ENCODE results near the gene SUB1. TPM values are rescaled to one million over a fixed set of nuclear protein-coding genes. Genes with fewer than 3 reads are reported as not detected.
A peak's percentile ranks its signal among the peaks of the same experiment; 100 is the strongest.
"Not testable (repeated sequence)": the region's sequence is repeated elsewhere in the genome, so short reads cannot be mapped to it uniquely, and the experiment has no call there.

Gene SUB1
- total RNA-seq, 1 donor from 2014 or later: 228 TPM

DNA sequence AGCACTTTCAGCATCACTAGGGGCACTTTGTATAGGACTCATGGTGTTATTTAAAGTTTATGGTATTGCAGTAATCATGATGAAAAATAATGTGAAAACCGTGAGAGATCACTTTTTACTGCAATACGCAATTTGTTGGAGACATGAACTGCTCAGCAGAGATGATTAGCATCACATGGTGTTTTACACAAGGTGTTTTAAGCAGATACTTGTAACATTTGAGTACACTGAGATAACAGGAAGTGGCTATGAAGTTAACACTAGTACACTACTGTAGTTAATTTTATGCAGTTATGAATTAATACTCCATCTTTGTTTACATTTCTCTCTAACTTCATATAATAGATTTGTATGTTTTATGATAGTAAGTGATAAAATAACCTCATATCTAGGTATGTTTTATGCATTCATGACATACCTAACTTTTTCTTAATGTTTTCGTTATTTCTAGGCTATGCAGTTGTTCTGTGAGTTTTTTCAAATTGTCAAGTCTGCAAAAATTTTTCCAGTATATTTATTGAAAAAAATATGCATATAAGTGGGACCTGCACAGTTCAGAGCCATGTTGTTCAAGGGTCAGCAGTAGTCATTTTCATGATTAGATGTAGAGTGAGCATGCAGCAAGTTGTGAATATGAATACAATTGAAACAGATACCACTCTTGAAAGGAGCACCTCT is 13.0 kb downstream of the SUB1 start:
- DNase-seq (ENCODE audit: extremely low read depth, low read depth, low spot score): no peak

DNA sequence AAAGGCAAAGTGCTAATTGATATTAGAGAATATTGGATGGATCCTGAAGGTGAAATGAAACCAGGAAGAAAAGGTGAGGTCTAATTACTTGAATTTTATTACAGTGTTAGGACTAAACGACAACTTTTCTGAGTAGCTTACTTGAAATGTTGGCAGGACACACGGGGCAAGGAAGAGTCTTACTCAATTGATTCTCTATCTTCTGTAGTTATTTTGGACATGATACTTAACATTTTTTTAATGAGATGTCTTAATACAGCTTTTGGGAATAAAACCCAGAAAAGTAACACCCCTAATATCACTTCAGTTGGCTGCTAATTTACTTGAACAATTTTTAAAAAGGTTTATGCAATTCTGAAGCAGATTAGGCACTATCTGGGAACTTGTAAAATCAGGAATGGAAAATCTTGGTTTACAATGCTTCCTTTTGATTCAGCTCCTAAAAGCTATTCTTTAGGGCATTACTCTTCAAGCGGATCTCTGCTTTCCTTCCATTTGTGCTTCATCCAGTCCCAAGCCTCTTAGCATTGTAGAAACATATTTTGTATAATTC is 13.7 kb downstream of the SUB1 start:
- DNase-seq (ENCODE audit: extremely low read depth, low read depth, low spot score): no peak

DNA sequence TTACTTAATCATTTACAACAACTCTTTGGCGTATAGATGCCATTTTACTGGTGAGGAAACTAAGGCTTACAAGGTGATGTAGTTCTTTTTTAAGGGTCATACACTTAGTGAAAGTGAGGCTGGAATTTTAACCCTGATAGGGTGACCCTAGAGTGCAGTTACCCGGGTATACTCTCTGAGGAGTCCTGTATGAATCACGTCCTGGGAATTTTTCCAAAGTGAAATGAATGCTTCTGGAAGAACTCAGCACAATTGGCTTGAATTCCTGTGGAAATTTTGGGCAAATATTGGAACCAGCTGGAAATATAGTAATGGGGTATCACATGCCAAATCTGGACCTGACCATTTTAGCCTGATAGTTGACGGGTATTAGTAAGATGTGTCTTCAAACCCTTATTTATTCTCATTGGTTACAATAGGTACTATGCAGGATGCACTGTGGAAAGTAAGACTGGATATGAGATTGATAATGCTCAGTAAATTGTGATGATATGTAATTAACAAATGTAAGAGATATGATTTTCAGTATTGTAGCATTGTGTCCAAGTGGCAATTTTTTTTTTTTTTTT is 14.8 kb downstream of the SUB1 start:
- DNase-seq (ENCODE audit: extremely low read depth, low read depth, low spot score): peak; percentile 57

DNA sequence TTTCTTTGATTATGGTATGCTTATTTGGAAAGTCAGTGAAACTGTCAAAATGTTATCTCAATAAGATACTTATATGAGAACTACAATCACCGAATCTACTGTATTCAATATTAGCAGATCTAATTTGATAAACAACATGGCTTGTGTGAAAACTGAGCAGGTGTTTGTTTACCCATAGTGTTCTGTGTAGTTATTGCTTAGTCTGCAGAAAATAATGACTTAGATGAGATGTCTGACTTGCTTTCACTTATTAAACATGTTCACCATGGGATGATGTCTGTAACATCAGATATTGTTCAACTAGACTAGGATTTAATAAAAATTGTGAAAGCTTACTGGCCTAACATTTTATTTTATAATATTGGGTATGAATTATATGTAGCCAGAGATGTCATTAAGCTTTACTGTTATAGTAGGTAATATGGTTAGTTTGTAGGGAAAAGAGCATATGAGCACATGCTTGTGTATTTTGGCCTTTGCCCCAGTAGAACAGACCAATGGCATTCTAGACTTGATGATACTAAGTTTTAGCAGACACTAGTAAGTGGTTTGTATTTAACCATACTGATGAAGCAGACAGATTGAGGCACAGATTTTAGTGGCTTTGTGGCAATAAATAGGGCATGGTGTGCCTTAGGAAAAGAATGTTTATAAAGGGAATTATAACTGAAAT is 16.4 kb downstream of the SUB1 start:
- no peak for DNase-seq (ENCODE audit: extremely low read depth, low read depth, low spot score)

DNA sequence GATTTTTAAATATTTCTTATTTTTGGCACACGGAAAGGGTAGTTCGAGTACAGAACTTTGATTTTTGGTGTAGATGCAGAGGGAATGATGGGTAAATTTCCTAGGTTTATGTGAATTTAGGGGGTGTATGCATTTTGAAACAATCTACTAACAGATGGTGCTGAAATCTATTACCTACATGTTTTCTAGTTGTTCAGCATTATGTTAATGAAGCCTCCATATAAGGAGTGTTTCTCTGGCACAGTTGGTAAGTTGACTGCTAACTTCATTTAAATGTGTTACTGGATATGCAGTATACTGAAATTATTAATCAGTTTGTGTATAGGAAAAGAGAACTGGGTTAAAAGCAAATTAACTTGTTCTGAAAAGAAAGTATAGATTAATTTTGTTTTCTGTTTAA is 17.5 kb downstream of the SUB1 start:
- DNase-seq (ENCODE audit: extremely low read depth, low read depth, low spot score): no peak

GRCh38 chr5:32604800-32605765 is 19.7 kb downstream of the SUB1 start:
- no peak for DNase-seq (ENCODE audit: extremely low read depth, low read depth, low spot score)

DNA sequence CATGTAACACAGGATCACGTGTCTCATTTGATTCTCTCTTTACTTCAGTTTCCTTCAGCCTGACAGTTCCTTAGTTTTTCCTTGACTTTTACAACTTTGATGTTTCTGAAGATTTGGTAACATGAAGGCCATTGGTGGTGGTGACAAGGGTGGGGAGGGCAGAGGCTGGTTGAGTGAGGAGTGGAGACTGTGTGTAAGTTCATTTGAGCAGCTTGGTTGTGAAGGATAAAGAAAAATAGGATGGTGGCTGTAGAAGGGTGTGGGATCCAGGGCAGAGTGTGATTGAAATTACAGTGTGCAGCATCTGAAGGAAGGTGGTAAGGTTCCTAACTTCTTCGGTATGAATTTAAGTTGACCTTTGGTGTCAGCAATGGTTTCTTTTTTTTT is 20.4 kb downstream of the SUB1 start:
- no peak for DNase-seq (ENCODE audit: extremely low read depth, low read depth, low spot score)

DNA sequence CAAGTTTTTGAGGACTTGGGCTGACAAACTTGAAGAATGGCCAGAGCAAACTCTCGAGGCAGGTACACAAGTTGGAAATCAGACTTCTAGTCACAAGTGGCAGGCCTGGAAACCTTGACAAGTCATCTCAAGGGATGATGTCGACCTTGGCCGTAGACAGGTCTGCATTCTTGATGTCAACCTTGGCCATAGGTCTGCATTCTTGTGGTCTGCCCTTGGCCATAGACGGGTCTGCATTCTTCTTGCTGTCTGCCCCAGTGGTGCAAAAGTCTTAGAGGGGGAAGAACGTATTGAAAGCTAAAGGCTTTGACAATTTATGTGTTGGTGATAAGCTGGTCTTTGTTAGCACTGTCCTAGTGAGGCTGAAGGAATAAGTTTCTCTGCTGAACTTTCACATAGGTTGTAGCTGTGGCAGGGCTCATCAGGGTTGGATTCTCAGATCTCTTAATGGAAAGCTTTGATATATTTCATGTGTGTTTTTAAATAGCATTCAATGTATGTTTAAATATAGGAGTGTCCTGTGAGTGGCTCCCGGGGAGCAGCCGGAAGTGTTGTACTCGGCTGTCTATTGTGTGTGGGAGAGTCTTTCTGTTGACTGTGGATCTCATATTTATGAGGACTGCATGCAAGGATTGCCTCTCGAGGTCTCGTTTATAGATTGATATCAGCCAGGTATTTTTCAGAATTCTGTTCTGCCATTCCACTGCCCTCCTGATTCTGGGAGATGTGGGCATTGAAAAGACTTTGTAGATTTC is 27.0 kb downstream of the SUB1 start:
- no peak for DNase-seq (ENCODE audit: extremely low read depth, low read depth, low spot score)

DNA sequence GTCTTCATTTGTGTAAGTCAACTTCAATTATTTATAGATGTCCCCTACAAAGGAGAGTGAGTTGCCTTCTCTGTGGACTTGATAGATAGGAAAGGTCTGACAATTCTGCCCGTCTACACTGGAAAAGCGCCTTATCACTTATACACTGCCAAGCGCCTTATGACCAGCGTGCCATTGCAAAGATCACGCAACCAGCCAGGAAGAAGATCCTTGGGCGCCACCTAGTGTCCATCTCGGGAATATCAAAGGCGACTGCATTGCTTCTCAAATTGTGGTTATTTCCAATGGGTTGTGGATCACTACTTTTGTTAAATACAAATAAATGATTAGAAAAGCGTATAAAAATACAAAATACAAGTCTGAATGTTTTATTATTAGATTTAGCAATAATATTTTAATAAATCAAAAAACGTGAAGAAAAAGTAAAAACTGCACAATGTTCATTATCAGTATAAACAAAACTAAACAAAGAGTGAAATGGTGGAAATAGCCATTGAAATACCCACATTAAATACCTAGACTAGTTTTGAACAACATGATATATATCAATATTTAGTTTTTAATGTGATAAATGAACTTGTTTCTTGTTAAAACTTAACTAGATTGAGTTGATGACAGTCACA is 27.8 kb downstream of the SUB1 start:
- DNase-seq (ENCODE audit: extremely low read depth, low read depth, low spot score): peak; percentile 77

GRCh38 chr5:32615236-32615635 is 29.9 kb downstream of the SUB1 start:
- no peak for DNase-seq (ENCODE audit: extremely low read depth, low read depth, low spot score)

DNA sequence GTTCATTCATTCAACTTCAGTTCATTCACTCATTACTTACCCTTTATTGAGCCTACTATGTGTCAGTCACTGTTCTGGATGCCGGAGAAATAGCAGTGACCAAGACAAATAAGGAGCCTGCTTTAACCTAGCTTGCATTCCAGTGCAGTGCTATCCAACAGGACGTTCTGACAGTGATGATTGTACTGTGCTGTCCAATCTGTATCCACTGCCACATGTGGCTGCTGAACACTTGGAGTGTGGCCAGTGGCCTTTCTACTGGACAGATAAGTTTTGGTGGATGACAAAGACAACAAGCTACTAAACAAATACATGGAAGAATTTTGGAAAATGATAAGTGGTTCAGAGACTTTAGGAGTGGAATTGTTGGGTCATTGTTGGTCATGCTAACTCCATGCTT is 33.6 kb downstream of the SUB1 start:
- DNase-seq (ENCODE audit: extremely low read depth, low read depth, low spot score): no peak

- no peak for DNase-seq (ENCODE audit: extremely low read depth, low read depth, low spot score)
These were observed 35.9 kb downstream of the SUB1 start for GRCh38 chr5:32621256-32621655.

- no peak for DNase-seq (ENCODE audit: extremely low read depth, low read depth, low spot score)
These were observed 39.7 kb downstream of the SUB1 start for GRCh38 chr5:32625106-32625505.

- DNase-seq (ENCODE audit: extremely low read depth, low read depth, low spot score): no peak
These were observed 40.2 kb downstream of the SUB1 start for GRCh38 chr5:32625547-32625946.

DNA sequence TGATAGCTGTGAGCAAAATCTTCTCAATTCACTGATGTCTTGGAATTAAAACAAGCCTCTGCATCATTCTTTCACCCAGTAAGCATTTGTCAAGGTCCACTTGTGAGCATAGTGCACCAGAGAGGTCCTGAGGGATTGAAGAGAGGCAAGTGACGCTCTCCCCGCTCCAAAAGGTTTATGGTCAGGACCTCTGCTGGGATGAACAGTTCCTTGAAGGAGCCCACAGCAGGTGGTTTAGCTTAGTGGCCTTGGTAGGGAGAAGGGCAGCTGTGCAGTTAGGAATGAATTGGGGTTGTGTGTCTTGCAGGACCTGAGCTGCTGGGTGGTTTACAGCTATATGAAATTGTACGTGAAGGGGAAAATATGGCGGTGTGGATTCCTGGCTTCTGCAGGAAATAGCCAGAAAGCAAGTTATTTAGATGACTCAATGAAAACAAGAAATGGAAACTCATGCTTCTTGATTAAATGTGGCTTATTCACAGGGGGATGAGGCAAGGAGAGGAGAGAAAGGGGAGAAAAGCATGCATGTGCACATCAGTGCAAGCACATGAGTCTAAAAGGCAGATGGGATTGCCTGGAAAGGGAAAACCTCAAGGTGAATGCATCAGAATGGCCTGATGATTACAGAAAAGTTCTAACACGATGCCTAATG is 42.0 kb downstream of the SUB1 start:
- DNase-seq (ENCODE audit: extremely low read depth, low read depth, low spot score): no peak

GRCh38 chr5:32628049-32628844 is 42.9 kb downstream of the SUB1 start:
- no peak for DNase-seq (ENCODE audit: extremely low read depth, low read depth, low spot score)

DNA sequence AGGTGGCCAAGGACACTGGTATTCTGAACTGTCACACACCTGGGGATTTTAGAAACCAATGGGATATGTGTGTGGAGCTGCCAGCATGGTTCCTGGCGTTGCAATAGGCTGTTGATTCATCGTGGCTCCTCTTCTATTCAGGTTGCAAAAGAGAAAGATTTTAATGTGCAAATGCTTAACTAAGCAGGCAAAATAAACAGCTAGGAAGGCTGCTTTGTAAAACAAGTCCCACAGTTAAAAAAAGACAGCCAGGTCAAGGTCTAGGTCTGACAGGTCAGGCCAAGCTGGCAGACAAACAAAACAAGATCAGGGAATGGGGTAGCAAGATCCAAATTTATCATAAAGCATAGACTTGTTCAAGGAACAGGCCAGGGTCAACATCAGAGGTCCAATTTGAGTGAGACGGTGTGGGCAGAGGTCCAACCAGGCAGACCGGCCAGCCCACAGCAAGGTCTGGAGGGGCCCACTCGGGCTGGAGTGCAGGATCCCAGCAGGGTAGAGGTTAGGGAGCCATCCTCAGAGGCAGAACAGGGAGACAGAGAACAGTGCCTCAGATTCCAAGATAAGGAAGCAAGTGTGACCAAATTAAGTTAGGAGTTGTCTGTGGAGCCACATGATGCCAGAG is 45.6 kb downstream of the SUB1 start:
- DNase-seq (ENCODE audit: extremely low read depth, low read depth, low spot score): no peak

GRCh38 chr5:32633017-32633416 is 47.7 kb downstream of the SUB1 start:
- not testable (repeated sequence) for DNase-seq (ENCODE audit: extremely low read depth, low read depth, low spot score)
